Suprapubic skin (tissue), 4 donors: Measurements from ENCODE around the gene FNDC11.

Experiments used
- POLR2A ChIP-seq, 2 donors: fragments of 450-650 bp; IDR thresholded peaks; one replicate each; pipeline ENCODE4 v1.6.1; 2017; ENCODE audit warnings: antibody characterized with exemption in 2 of 2, mild to moderate bottlenecking in 2 of 2, moderate library complexity in 2 of 2
- POLR2AphosphoS5 ChIP-seq, 3 donors: sonication (generic); formaldehyde crosslinking; IDR thresholded peaks; one replicate each; pipeline ENCODE4 v1.6.1; 2017; ENCODE audit warnings: antibody characterized with exemption in 3 of 3
- TF ChIP-seq, protein P1 (sequence below), 2 donors: fragments of 200-600 bp in 1 of 2; fragments of 450-650 bp in 1 of 2; sonication (generic) in 1 of 2; IDR thresholded peaks; one replicate each; pipeline ENCODE4 v1.5.1; 2016 to 2019; ENCODE audit warnings: antibody characterized with exemption in 2 of 2, mild to moderate bottlenecking in 1 of 2, moderate library complexity in 1 of 2

DNA sequence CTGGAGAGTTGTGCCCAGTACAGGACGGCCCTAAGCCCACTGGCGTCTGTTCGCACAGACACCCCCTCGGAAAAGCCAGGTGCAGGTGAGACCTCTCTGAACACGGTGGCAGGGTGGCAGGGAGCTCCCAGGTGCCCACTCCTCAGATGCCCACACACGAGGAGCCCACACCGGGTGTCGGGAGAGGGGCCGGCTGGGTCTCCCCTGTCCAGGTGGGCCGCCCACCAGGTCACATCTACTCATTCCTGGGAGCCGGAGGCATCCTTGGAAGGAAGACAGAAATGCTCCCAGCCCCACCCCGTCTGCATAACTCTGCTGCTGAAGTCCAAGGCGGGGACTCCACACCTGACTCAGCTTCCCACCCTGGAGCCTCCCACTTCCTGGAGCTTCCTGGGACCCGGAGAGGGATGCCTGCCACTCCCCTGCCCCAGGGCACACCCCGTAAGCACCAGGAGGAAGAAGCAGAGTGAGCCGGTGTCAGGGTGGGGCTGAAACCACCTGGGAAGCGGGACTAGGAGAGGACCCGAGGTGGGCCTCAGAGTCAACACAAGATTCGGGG lies 8.9 kb upstream of the FNDC11 start:
- TF ChIP-seq, protein P1, sequence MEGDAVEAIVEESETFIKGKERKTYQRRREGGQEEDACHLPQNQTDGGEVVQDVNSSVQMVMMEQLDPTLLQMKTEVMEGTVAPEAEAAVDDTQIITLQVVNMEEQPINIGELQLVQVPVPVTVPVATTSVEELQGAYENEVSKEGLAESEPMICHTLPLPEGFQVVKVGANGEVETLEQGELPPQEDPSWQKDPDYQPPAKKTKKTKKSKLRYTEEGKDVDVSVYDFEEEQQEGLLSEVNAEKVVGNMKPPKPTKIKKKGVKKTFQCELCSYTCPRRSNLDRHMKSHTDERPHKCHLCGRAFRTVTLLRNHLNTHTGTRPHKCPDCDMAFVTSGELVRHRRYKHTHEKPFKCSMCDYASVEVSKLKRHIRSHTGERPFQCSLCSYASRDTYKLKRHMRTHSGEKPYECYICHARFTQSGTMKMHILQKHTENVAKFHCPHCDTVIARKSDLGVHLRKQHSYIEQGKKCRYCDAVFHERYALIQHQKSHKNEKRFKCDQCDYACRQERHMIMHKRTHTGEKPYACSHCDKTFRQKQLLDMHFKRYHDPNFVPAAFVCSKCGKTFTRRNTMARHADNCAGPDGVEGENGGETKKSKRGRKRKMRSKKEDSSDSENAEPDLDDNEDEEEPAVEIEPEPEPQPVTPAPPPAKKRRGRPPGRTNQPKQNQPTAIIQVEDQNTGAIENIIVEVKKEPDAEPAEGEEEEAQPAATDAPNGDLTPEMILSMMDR (IDR thresholded peaks at IDR 0.05) = no peak
- no peak for TF ChIP-seq POLR2AphosphoS5 (IDR thresholded peaks at IDR 0.05)
- TF ChIP-seq POLR2A (IDR thresholded peaks at IDR 0.05) = no peak
